SHP77 (cell line): ENCODE results near the gene PRSS37.
"Not testable (repeated sequence)": the region's sequence is repeated elsewhere in the genome, so short reads cannot be mapped to it uniquely, and the experiment has no call there.

Source experiments
- DNase-seq, 2 experiments: peaks; one replicate each; lab custom pipeline; 2025; lab: John Stamatoyannopoulos, UW

The PRSS37 gene, protein sequence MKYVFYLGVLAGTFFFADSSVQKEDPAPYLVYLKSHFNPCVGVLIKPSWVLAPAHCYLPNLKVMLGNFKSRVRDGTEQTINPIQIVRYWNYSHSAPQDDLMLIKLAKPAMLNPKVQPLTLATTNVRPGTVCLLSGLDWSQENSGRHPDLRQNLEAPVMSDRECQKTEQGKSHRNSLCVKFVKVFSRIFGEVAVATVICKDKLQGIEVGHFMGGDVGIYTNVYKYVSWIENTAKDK

GRCh38 chr7:141841385-141841784 lies at the start of gene PRSS37:
PRSS37 (minus strand) TSS chr7:141841485; CDS start chr7:141841049, 436 bp downstream.
- no peak for DNase-seq

- no peak for DNase-seq
Measured at GRCh38 chr7:141889321-141889720, 48.0 kb upstream of the PRSS37 start.

- no peak for DNase-seq
Measured at GRCh38 chr7:141884539-141885225, 43.4 kb upstream of the PRSS37 start.

GRCh38 chr7:141880960-141881359 lies 39.7 kb upstream of the PRSS37 start:
- no peak for DNase-seq

- no peak for DNase-seq
Measured at GRCh38 chr7:141877365-141877764, 36.1 kb upstream of the PRSS37 start.

- DNase-seq = no peak
Measured at GRCh38 chr7:141876371-141876770, 35.1 kb upstream of the PRSS37 start.

DNA sequence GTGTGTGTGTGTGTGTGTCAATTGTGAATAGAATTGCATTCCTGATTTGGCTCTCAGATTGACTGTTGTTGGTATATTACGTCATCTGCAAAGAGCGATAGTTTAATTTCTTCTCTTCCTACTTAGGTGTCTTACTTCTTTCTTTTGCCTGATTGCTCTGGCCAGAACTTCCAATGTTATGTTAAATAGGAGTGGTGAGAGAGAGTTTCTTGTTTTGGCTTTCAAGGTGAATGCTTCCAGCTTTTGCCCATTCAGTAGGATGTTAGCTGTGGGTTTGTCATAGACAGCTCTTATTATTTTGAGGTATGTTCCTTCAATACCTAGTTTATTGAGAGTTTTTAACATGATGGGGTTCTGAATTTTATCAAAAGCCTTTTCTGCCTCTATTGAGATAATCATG lies 34.2 kb upstream of the PRSS37 start:
- no peak for DNase-seq

DNA sequence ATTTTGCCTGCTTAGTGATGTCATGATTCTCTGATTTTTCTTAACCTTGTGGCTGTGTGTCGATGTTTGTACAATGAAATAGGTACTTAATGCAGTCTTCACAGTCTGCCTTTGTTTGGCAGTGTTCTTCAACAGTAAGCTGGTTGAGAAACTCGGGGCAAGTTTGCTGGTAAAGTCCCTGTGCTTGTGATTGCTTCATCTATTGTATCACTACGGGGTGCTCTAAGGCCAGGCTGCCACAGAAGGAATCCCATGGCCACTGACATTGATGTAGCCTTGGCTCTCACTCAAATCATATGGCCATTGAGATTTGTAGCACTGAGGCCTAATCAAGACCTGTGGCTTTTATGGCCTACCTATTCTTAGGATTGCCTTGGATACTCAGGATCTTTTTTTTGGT lies 33.5 kb upstream of the PRSS37 start:
- DNase-seq = no peak

GRCh38 chr7:141872931-141873330 lies 31.6 kb upstream of the PRSS37 start:
- DNase-seq = no peak

GRCh38 chr7:141866974-141867373 lies 25.7 kb upstream of the PRSS37 start:
- no peak for DNase-seq

DNA sequence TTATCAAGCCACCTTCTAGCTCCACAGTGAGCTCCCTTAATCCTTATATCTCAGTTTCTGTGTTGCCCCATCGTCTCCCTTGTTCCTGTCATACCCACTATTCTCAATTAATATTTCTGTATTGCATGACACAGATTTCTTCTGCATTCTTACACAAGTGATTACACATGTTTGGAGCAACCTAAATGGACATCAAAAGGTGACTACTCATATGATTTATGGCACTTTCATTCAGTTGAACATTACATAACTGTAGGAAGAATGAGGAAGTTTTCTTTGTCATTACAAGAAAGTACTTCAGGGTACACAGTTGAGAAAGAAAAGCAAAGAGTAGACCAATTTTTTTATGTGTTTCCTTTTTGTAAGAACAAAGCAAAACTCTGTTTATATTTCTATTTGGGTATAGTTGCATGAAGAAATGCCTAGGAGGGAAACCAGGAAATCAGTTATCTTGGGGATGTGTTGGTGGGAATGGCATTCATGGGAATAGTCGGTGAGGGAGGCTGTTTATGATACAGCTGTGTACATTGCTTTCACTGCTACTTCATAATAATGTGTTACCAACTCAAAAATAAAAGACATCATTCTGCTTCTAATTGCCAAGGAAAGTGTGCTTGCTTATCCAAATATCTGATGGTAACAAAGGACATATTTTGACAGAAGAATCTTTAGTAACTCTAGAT lies 23.6 kb upstream of the PRSS37 start:
- no peak for DNase-seq

DNA sequence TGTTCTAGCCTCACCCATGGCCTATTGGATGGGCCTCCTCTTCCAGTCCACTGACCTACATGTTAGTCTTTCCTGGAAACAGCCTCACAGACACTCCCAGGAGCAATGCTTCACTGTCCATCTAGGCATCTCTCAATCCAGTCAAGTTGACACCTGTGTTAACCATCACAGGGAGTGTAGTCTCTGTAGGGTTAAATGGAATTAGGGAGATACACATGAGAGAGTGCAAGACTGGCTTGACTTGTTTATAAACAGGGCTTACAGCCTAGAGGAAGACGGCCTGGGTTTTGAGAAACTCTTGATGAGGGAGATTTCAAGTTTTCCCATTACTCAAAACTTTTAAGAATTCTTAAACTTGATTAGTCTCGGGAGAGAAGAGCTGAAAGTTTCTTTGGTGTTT lies 18.9 kb upstream of the PRSS37 start:
- no peak for DNase-seq

DNA sequence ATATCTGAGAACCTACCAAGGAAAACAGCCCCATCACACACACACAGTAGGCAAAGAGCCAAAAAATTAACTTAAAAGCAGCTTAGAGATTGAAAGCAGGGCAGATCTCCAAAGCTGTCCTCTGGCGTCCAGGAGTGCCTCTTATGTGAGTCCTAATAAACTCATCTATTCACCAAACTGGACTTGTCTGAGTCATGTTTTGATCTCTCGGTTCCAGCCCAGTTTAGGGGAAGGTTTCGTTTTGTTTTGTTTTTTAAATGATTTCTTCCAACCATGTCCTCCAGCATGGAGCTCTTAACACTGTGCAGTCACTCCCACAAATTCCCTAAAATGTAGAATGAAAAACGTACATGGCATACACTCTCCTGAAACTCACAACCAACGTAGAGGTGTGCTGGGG lies 6.7 kb upstream of the PRSS37 start:
- DNase-seq = no peak

GRCh38 chr7:141844256-141844655 lies 3.0 kb upstream of the PRSS37 start:
- peak; percentile 88 for DNase-seq

DNA sequence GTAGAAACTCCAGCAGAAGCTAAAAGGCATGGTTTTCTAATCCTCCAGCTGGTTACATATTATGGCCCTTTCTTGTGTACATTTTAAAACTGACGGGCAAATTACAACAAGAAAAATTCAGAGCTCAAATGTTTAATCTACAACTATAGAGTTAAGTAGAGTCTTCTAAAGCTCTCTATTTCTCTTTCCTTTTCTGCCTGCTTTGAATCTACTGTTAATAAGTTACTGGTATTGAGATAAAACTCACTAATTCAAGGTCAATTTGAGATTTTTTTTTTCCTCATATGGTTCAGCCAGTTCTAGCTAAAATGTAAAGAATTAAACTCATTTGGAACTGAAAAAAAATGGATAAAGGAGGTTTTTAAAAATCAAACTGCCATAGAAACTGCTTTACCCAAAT lies 1.6 kb upstream of the PRSS37 start:
- no peak for DNase-seq

DNA sequence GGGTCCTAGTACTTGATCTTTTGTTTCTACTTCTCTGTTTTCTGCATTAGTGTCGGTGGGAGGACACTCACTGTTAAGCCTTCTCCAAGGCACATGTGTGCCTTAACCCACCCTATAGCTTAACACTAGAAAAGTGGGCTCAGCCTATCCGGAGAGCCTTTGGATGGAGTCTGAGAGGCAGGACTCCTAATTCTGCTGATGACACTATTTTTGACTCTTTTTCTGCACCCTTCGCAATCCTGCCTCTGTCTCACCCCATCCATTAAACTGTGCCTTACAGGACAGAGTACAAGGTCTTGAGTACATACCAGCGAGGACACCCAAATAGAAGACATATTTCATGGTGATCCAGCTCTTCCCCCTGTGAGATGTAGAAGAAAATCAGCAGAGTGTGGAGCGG lies 577 bp downstream of the PRSS37 start:
- no peak for DNase-seq

DNA sequence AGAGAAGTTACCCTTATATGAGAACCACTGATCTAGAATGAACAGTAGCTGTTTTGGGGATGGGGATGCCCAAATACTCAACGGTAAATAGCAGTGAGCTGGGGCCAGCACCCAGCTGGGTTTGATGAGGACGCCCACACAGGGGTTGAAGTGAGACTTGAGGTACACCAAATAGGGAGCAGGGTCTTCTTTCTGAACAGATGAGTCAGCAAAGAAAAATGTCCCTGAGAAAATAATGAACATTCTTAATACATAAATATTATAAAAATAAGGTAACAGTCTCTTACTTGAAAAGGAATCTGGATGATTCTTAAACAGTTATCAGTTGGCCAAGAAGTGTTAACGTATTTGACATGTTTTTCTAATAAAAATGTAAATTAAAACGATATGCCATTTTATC lies 2.0 kb downstream of the PRSS37 start:
- DNase-seq = no peak

- no peak for DNase-seq
Measured at GRCh38 chr7:141838581-141838980, 2.7 kb downstream of the PRSS37 start.

- peak in 1 of 2 experiments; percentile 46 for DNase-seq
Measured at GRCh38 chr7:141837683-141838082, 3.6 kb downstream of the PRSS37 start.

DNA sequence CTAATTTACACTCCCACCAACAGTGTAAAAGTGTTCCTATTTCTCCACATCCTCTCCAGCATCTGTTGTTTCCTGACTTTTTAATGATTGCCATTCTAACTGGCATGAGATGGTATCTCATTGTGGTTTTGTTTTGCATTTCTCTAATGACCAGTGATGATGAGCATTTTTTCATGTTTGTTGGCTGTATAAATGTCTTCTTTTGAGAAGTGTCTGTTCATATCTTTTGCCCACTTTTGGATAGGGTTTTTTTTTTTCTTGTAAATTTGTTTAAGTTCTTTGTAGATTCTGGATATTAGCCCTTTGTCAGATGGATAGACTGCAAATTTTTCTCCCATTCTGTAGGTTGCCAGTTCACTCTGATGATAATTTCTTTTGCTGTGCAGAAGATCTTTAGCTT lies 18.9 kb downstream of the PRSS37 start:
- not testable (repeated sequence) for DNase-seq

- no peak for DNase-seq
Measured at GRCh38 chr7:141820067-141820466, 21.2 kb downstream of the PRSS37 start.

DNA sequence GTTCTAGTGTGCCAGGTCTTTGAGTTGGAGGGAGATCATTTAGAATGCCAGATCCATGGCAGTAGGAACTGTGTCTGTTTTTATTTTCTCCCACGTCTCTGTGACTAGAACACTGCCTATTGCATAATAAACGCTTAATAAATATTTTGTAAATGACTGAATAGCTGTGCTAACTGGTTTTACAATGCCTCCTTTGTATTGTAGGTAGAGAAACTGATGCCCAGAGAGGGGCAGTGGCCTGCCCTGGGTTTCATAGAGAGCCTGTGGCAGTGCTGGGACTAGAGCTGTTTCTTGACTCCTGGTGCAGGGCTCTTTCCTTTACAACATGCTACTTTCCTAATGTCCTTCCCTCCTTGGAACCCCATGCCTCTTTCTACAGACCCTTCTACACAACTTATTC lies 48.8 kb downstream of the PRSS37 start:
- DNase-seq = no peak

DNA sequence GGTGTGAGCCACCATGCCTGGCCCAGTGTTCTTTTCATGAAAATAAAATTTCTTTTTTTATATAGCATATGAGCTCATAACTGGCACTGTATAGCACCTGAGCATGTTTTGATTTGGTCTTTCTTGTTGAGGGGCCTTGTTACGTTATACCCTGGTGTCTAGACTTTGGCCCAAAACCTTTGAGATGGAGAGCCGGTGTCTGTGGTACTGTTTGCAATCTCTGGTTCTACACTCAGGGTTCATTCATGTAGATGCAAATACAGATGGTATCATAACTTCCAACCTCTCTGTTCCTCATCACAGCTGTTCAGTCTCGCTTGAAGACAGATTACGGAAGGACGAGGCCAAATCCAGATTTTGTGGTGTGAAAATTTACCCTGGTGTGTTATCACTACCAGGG lies 51.4 kb downstream of the PRSS37 start, which contains the start of gene TAS2R5:
Gene TAS2R5, plus strand, starts transcription at position 301 of the 400 bp plus-strand sequence. CDS start 145 bp downstream, outside the sequence.
- DNase-seq = no peak
